ENCODE results near the gene ZNF627.
"Not testable (repeated sequence)": the region's sequence is repeated elsewhere in the genome, so short reads cannot be mapped to it uniquely, and the experiment has no call there.

The ZNF627 gene

DNA sequence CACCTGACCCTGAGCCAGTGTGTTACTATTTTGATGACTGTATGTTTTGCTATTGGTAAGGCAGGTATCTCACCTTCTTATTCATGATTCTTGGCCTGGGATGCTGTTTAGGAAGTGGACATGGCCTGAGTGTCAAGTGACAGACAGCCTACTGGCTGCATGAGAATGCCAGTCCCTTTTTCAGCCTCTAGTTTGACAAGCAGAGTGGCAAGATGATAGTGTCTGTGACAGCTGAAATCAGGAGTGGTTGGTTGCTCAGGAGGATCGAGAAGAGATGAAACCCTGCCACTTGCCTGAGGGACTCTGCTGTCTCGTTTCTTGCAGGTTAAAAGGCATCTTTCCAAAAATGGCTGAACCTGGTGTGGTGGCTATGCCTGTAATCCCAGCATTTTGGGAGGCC lies 31.1 kb upstream of the ZNF627 start:
- TF ChIP-seq, protein P1, sequence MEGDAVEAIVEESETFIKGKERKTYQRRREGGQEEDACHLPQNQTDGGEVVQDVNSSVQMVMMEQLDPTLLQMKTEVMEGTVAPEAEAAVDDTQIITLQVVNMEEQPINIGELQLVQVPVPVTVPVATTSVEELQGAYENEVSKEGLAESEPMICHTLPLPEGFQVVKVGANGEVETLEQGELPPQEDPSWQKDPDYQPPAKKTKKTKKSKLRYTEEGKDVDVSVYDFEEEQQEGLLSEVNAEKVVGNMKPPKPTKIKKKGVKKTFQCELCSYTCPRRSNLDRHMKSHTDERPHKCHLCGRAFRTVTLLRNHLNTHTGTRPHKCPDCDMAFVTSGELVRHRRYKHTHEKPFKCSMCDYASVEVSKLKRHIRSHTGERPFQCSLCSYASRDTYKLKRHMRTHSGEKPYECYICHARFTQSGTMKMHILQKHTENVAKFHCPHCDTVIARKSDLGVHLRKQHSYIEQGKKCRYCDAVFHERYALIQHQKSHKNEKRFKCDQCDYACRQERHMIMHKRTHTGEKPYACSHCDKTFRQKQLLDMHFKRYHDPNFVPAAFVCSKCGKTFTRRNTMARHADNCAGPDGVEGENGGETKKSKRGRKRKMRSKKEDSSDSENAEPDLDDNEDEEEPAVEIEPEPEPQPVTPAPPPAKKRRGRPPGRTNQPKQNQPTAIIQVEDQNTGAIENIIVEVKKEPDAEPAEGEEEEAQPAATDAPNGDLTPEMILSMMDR (conservative IDR thresholded peaks at IDR 0.05; ENCODE audit: low read depth, low read length) = no peak
- H3K4me3 ChIP-seq (ENCODE audit: low read length) = no peak overlapping the region
- DNase-seq (ENCODE audit: low read depth) = no peak

DNA sequence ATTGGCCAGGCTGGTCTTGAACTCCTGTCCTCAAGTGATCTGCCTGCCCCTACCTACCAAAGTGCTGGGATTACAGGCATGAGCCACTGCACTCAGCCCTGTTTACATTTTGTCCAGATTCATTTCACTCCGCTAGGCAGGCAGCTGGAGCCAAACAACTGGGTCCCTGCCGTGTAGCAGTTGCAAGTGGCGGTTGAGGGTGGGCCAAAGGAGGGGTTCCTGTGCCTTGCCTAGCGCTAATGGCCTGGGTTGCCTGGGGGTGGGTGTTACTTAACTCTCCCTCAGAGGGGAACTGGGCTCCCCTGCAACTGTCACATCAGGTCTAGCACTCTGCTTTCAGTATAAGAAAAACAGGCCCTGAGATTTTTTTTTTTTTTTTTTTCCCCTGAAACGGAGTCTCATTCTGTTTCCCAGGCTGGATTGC lies 27.2 kb upstream of the ZNF627 start:
- TF ChIP-seq, protein P1 (conservative IDR thresholded peaks at IDR 0.05; ENCODE audit: low read depth, low read length) = no peak
- DNase-seq (ENCODE audit: low read depth) = no peak
- H3K4me3 ChIP-seq (ENCODE audit: low read length) = no peak overlapping the region

DNA sequence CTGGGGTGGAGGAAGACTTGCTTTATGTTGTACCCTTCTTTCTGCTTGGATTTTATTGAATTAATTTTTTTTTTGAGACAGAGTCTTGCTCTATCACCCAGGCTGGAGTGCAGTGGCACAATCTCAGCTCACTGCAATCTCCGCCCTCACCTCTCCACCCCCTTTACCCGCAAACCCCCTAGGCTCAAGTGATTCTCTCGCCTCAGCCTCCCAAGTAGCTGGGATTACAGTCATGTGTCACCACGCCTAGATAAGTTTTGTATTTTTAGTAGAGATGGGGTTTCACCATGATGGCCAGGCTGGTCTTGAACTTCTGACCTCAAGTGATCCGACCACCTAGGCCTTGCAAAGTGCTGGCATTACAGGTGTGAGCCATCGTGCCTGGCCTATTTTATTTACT lies 23.9 kb upstream of the ZNF627 start:
- not testable (repeated sequence) for H3K4me3 ChIP-seq (ENCODE audit: low read length)

DNA sequence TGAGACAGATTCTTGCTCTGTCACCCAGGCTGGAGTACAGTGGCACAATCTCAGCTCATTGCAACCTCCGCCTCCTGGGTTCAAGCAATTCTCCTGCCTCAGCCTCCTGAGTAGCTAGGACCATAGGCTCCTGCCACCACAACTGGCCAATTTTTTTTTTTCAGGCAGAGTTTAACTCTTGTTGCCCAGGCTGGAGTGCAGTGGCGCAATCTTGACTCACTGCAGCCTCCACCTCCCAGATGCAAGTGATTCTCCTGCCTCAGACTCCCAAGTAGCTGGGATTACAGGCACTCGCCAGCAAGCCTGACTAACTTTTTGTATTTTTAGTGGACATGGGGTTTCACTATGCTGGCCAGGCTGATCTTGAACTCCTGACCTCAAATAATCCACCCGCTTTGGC lies 23.5 kb upstream of the ZNF627 start:
- not testable (repeated sequence) for DNase-seq (ENCODE audit: low read depth); H3K4me3 ChIP-seq (ENCODE audit: low read length)

More for the DNA sequence above, 23.9 kb upstream of the ZNF627 start:
- DNase-seq (ENCODE audit: low read depth) = not testable (repeated sequence)

DNA sequence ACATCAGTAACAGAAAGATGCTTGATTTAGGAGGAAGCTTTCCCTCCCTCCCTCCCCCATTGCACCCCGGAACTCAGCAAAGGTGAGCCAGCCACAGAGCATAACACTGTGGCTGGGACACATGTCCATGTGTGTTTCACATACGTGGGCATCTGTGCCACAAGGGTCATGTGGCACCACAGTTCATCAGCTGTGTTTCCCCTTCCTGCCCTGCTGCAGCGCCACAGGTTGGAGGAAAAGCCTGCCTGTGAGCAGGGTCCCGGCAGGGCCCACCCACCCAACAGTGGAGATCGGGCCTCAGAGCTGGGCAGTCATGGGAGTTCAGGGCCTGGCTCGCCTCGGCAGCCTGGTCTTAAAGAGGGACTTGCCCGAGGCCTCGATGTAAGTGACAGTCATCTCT lies 22.6 kb upstream of the ZNF627 start:
- TF ChIP-seq, protein P1 (conservative IDR thresholded peaks at IDR 0.05; ENCODE audit: low read depth, low read length) = no peak
- H3K4me3 ChIP-seq (ENCODE audit: low read length) = no peak overlapping the region
- no peak for DNase-seq (ENCODE audit: low read depth)

DNA sequence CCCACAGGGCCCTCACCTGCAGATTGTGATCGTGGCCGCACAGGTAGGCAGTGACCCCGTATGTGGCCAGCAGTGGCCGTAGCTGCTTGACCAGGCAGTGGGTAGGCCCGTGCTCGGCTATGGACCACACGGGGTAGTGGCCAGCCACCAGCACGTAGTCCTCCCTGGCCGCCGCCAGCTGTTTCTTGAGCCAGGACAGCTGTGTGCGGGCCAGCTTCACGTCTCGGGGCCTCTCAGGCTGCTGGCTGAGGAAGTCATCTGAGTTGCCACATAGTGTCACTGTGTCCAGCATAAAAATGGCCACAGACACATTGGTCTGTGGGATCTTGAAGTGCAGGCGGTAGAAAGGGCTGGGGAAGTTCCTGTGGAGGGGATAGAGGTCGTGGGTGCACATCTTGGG lies 21.1 kb upstream of the ZNF627 start:
- DNase-seq (ENCODE audit: low read depth) = no peak
- H3K4me3 ChIP-seq (ENCODE audit: low read length) = no peak overlapping the region
- TF ChIP-seq, protein P1 (conservative IDR thresholded peaks at IDR 0.05; ENCODE audit: low read depth, low read length) = no peak

DNA sequence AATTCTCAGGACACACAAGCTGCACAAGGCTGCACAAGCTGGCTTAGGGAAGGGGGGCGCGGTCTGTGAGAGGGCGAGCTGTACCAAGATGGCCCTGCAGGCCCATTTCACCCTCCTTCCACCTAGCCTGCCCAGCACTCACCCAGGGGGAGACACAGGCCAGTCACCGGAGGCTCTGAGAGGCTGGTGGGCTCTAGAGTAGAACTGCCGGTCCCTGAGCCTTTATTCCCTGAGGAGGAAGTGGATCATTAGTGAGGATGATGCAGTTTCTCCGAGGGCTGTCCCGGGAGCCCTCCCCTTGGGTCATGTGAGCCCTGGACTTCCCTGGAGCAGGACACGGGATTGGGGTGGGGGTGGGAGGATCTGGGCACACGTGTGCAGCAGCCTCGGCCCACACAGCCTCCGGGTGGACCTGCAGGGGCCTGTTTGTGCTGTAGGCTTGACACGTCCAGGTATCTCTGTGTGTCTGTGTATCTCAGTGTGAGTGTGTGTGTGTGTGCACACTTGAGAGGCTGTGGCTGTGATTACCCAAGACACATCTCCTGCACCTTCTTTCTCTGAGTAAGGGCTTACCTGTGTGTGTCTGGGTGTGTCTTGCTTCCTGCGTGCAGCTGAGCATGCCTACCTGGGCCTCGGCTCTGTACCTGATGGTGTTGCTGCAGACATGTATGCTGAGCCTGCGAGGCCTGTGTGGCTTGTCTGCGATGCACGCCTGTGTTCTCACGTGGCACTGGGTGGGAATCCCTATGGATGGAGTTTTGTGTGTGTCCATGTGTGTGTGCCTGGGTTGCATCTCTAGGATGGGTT lies 19.6 kb upstream of the ZNF627 start, which contains the start of gene ACP5:
ACP5 (minus strand) TSS at position 195 of the 807 bp plus-strand sequence. CDS start 328 bp downstream, outside the sequence.
- no peak for DNase-seq (ENCODE audit: low read depth)
- peak within 1 kb of the TSS; percentile 45 for H3K4me3 ChIP-seq (ENCODE audit: low read length)

More for the DNA sequence above, 19.6 kb upstream of the ZNF627 start, which contains the start of gene ACP5:
- TF ChIP-seq, protein P1 (conservative IDR thresholded peaks at IDR 0.05; ENCODE audit: low read depth, low read length) = no peak

Measured in retinal pigment epithelial cell (primary cell).